GM21723 (cell line): ENCODE data around the gene CCDC187.

ENCODE experiments used
- ATAC-seq: cut with Tn5 transposase; IDR thresholded peaks from one replicate; pipeline ENCODE4 v1.9.1; 2021; ENCODE audit warnings: mild to moderate bottlenecking, moderate library complexity; ENCODE audit not compliant: unreplicated experiment

CCDC187 gene

GRCh38 chr9:136255896-136256890 lies 47.7 kb downstream of the CCDC187 start:
- no peak for ATAC-seq

- ATAC-seq: no peak
Measured at GRCh38 chr9:136255166-136255538, 48.7 kb downstream of the CCDC187 start.

- no peak for ATAC-seq
Measured at GRCh38 chr9:136254381-136255165, 49.3 kb downstream of the CCDC187 start.

GRCh38 chr9:136253246-136254130 lies 50.4 kb downstream of the CCDC187 start:
- no peak for ATAC-seq

GRCh38 chr9:136252846-136253245 lies 51.0 kb downstream of the CCDC187 start:
- no peak for ATAC-seq

- no peak for ATAC-seq
Measured at GRCh38 chr9:136252281-136252680, 51.6 kb downstream of the CCDC187 start.

GRCh38 chr9:136251264-136252115 lies 52.4 kb downstream of the CCDC187 start:
- ATAC-seq: no peak

- no peak for ATAC-seq
Measured at GRCh38 chr9:136250676-136251075, 53.2 kb downstream of the CCDC187 start.

GRCh38 chr9:136249877-136250559 lies 53.9 kb downstream of the CCDC187 start:
- no peak for ATAC-seq

- ATAC-seq: no peak
Measured at GRCh38 chr9:136248951-136249876, 54.7 kb downstream of the CCDC187 start.

- no peak for ATAC-seq
Measured at GRCh38 chr9:136247947-136248637, 55.8 kb downstream of the CCDC187 start.

- no peak for ATAC-seq
Measured at GRCh38 chr9:136247551-136247916, 56.4 kb downstream of the CCDC187 start.

GRCh38 chr9:136246849-136247550 lies 56.9 kb downstream of the CCDC187 start:
- ATAC-seq: no peak

- peak; percentile 46 for ATAC-seq
Measured at GRCh38 chr9:136245219-136246150, 58.4 kb downstream of the CCDC187 start, which contains the start of gene QSOX2. Gene QSOX2 (minus strand): TSS chr9:136245812. CDS start chr9:136245803, 9 bp downstream.

- ATAC-seq: no peak
Measured at GRCh38 chr9:136244969-136245218, 59.0 kb downstream of the CCDC187 start.
